GM18526 (cell line): ENCODE data around the gene MAP2K3.

Experiments used
- POLR2A ChIP-seq: IDR thresholded peaks from 3 replicates; pipeline ENCODE4 v1.6.1; 2011; ENCODE audit not compliant: insufficient read length; ENCODE audit errors: extremely low read depth

Gene MAP2K3

DNA sequence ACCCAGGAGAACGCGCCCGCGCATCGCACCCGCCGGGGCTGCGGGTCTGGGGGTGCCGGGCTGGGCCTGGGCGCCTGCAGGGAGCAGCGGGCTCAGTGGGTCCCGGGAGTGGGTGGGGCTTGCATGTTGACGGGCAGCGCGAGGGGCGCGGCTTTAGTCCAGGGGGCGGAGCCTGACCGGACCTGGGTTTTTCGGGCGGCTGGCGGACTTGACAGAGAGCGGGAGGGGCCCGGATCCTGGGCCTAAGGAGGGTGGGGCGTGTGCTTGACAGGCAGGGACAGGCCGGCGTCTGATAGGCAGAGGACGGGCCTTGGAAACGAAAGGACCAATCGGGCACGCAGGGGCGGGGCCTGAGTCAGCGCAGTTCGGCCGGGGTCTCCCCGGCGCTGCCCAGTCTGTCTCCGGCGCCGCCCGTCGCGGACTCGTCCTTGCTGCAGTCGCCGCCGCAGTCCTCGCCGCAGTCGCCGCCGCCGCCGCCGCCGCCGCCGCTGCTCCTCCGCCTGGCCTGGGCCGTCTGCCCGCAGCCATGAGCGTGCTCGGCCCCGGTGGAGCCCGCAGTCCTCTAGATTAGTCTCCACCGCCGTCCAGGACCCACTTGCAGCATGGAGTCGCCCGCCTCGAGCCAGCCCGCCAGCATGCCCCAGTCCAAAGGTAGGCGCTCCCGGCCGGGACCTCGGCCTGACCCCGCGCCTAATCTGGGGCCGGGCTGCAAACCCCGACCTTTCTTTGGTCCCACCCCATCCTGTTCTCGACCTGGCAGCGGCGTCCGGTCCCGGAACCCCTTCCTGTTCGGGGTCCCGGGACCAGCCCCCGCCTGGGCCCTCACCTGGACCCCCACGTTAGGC, at the start of gene MAP2K3:
Gene MAP2K3 (plus strand): TSS at position 393 of the 845 bp plus-strand sequence. CDS start 210 bp downstream, at position 603.
- TF ChIP-seq POLR2A = peak; percentile 82

DNA sequence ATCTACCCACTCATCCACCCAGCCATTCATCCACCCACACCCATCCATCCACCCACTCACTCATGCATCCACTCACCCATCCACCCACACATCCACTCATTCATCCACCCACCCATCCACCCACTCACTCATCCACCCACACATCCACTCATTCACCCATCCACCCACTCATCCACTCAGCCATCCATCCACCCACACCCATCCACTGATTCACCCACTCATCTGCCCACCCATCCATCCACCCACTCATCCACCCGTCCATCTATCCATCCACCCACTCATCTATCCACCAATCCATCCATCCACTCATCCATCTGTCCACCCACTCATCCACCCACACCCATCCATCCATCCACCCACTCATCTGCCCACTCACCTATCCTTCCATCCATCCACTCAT, 48.6 kb upstream of the MAP2K3 start:
- no peak for TF ChIP-seq POLR2A

DNA sequence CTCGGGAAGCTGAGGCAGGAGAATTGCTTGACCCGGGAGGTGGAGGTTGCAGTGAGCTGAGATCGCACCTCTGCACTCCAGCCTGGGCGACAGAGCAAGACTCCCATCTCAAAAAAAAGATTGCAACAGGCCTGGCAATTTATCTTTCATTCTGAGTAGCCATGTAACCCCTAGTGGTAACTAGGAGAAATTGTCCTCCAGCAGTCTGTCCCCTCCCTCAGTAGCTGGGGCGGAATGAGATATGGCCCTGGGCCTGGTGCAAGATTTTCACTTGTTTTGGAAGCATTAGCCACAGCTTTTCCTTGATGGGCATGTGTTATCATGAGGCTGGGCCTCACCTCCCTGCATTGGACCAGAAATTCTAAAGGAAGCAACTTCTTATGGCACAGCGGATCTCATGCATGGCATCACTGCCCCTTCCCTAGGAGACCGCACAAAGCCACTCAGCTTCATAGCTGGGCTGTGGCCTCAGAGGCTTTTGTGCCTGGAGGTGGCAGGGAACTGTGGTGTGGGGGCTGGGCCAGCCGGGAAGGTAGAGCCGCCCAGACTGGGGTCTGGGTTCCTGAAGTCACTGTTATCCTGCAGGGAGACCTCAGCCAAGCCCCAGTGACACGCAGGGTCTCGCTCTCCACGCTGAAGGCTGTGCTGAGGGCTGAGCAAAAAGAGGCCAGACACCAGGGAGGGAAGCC, 44.7 kb upstream of the MAP2K3 start:
- no peak for TF ChIP-seq POLR2A

DNA sequence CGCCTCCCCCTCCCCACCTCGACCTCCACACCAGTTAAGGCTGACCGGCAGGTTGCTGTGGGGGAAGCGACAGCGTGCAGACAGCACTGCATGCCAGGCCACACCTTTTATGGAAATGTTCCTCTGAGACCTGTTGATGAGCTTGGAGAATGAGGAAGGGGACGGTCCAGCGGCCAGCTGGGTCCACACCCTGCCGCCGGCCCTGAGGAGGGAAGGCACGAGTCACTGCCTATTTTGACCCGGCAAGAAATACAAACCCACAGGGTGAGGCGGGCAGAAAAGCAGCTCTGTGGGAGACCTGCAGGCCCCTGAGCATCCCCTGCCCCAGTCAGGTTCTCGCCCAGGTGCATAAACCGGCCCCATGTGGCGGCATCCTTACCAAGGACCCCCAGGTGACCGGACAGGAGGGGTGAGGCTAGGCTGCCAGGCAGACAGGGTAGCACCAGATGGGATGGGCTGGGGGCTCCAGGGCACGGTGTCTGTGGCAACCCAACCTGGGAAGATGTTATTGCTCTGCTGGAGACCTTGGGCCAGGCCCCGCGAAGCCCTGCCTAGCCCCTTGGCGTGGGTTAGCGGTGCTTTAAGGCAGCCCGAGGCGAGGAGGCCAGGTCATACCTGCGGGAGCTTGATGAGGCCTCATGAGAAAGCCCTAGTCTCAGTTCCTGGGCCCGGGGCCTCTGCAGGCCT, 44.0 kb upstream of the MAP2K3 start:
- no peak for TF ChIP-seq POLR2A

DNA sequence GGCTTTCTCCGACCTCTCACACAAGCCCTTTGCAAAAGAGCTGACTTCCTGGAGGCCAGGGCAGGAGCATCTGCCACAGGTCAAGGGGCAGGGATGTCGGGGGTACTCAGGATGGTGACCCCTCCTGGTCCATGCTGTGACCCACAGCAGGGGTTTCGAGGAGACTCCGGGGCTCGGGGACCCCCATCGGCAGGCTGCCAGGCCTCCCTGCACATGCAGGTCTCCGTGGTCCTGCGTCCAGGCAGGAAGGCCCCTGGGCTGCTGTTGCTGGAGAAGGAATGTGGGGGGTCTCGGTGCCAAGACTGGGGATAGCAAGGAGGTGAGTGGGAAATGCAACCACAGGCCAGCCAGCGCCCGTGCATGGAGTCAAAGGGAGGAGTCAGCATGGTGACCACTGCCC, 42.9 kb upstream of the MAP2K3 start:
- TF ChIP-seq POLR2A = no peak

DNA sequence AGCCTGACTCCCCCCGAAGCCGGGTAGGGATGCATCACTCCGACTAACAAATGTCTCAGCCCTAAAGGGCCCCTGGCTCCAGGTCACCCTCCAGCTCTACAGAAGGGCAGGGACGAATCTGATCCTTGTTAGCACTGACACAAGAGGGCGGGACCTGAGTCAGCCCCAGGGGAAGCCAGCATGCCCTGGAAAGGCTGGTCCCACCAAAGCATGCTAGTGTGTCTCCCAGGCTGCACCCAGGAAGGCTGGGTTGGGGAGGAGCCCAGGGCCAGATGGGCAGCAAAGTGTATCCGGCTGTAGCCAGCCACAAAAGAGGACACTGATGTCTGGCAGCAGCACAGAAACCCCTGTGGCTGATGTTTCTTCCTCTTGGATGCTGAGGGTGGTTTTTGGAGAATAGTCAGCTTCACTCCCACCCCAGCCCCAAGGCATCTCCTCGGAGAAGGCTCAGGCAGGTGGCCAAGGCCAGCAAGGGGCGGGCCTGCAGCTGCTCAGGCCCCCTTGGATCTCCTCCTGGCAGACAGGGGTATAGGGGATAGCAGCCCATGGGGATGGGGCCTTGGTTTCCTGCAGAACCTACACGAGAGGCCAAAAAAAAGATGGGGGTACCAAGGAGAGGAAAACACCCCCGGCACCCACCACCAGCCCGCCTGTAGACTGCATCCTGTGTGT, 42.3 kb upstream of the MAP2K3 start:
- TF ChIP-seq POLR2A = no peak

GRCh38 chr17:21242780-21243515, 41.6 kb upstream of the MAP2K3 start:
- no peak for TF ChIP-seq POLR2A

DNA sequence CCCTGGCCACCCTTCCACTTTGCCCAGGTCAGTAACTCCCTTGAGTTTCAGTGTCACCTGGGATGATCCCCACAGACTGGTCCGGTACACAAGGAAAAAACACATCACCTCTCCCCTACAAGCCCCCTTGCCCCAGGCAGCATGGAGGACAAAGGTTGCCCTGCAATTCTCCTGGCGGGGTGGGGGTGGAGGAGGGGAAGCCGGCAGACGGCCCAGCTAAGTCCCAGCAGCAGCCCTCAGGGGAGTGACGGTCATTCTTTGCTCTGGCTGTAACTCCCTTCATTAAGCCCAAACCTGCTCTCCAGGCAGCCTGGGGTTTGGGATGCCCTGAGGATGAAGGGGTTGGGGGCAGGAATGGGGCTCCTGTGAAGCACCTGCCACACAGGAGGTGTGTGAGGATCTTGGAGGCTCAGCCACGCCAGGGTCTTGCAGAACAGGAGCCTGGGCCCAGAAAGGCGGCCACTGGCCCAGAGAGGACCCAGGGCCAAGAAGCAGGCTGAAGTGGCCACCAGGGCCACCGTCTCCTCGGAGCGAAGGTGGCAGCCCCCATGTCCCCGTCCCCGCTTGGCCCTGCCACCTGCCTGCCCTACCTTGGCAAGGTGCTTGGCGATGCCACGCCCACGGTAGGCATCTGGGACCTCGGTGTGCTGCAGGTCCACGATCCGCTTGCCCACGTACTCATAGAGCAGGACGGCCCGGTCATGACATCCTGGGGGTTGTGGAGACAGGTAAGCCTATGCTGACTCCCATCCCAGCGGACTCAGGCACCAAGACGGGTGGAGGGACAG, 40.8 kb upstream of the MAP2K3 start:
- no peak for TF ChIP-seq POLR2A

GRCh38 chr17:21245639-21246084, 38.8 kb upstream of the MAP2K3 start:
- no peak for TF ChIP-seq POLR2A

- TF ChIP-seq POLR2A = no peak
Measured at GRCh38 chr17:21246698-21247097, 37.8 kb upstream of the MAP2K3 start.

- no peak for TF ChIP-seq POLR2A
Measured at GRCh38 chr17:21247552-21248258, 36.8 kb upstream of the MAP2K3 start.

DNA sequence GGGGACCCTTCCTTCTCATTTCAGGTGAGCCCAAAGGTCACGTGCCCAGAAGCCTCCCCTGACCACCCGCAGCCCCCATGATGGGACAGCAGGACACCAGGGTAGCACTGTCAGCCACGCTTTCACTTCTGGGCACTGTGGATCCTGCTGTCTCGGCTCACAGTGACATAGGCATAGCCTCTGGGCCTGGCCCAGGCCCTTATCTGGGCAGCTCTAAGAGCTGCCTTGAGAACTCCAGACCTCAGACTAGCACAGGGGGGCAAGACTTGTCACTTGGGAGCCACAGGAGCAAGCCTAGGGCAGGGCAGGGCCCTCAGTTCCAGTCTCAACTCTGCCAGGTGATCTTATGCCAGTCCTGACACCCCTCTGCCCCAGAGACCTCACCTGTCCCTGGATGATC, 36.0 kb upstream of the MAP2K3 start:
- TF ChIP-seq POLR2A = no peak

DNA sequence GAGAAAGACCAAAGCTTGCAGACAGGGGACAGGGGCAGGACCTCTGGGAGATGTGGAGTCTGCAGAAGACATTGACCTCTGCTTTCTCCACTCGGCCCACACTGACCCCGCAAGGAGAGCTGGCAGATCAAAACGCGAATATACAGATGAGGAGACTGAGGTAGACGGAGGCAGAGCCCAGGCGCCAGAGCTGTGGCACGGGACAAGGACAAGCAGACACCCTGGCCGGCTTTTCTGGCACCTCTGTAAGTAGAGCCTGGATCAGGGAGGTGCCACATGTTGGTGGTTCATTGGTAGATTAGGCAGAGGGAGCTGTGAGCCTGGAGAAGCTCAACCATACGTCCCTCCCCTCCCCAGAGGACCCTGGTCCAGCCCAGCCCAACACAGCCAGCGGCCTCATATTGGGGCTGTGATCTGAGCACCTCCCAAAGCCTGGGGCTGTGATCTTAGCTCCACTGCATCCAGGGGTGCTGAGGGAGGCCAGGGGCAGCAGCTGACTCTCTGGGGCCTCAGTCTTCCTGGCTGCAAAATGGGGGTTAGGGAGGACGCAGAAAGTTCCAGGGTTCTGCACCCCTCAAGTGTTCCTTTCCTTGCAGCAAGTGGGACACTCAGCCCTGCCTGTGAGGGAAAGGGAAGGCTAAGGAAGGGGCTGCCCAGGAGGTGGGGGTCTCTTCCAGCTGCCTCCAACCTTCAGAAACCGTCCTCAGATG, 35.3 kb upstream of the MAP2K3 start:
- no peak for TF ChIP-seq POLR2A
